Renal cortex interstitium (tissue), 11 donors: ENCODE results near the gene ART4. TPM values are rescaled to one million over a fixed set of nuclear protein-coding genes. Genes with fewer than 3 reads are reported as not detected.

ENCODE experiments used
- DNase-seq, 11 donors: peaks; one replicate each; pipeline ENCODE4 v3.0.0-alpha.2; 2013; ENCODE audit warnings: low read depth in 9 of 11, low spot score in 4 of 11; ENCODE audit errors: extremely low read depth in 1 of 11
- polyA plus RNA-seq, 3 donors: library from polyadenylated mRNA; unstranded; fragments of 120-200 nt; gene quantifications; one replicate each; pipeline ENCODE4 v1.2.1, GENCODE V29; 2013; ENCODE audit not compliant: insufficient read length in 3 of 3

The ART4 gene
- polyA plus RNA-seq, 3 donors, result 0.21 to 0.34 (median 0.22) TPM

DNA sequence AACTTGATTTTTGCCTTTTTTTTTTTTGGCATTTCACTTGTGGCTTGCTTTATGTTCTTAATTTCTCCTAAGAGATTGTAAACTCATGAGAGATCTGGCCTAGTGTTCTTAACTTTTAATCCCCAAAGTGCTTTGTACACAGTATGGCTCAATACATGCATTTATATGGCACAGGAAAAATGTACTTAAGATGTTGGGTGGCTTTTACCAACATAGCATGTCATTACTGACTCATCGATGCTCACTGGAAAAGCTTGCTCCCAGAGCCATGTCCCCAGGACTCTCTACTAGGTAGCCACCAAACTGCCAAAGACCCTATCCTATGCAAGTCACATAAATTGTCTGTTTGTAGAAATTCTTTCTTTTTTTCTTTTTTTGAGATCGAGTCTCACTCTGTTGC is 16.3 kb downstream of the ART4 start:
- no peak for DNase-seq

DNA sequence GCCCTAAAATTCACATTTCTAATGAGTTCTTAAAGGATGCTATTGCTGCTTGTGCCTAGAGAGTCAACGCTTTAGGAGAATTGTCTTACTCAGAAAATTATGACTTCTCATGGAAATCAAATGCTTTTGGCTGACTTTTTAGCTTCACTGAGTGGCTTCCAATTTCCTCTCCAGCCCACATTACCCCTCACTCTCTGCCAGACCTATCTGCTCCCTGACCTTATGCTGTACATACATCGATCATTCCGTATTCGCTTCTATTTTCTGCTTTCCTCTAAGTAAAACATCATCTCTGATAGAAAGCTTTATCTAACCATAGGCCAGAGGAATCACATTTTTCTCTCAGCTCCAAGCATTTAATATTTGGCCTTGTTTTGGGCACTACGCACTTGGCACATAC is 16.8 kb downstream of the ART4 start:
- DNase-seq, result no peak

DNA sequence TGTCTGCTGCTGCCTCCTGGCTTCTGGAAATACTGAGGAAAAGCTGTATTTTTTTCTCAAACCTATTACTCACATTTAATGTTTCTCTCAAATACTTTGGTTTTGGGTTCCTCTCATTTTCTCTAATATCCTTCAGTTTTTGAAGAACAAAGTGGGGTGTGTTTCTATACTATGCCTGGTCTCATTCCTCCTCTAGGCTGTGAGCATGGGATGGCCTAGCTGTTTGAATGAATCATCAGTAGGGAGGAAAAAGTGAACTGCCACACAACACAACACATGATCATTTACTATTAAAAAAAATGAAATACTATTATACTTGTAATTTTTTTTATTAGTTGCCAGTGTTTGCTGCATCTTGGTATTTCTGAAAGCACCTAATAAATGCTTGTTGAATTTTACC is 18.1 kb downstream of the ART4 start:
- no peak for DNase-seq

DNA sequence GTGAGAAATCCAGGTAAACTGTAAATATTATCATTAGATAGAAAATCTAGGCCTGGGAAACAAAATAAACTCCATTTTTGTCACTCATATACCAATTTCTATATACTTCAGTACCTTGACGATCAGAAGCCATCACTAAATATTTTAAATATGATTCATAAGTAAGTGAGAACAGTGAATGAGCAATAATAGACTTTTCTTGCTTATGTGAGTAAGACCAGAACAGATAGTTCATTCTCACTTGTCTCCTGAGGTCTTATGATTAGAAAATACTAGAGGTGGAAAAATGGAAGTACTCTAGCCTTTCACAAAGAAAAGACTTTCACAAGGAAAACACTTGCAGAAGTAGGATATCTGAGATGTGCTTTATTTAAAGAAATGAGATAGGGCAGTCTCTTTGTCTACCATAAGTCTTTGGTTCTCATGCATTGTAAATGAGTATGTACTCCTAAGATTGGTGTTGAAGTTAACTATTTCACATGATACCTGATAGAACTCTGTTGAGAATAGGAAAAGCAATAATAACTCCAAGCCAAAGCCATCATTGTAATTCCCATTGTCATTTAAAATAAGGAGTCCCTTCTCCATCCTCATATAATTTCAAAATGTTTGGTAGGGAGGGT is 19.2 kb downstream of the ART4 start:
- no peak for DNase-seq

DNA sequence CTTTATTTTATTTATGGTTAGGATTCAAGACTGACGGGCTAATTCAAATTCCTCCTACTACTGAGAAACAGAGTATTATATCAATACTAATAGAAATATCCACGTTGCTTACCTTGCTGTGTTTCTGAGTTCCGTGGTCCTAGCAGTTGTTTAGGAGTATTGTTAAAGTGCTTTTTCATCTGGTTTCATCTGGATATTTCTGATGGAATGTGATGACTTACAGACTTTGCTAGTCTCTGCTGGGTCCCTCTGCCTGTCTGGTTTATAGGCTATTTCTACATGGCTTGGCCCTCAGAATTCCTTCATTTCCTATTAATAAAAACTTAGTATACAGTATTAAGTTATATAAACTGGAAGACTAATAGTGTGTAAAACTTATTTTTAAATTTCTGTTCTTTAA is 29.3 kb downstream of the ART4 start, which contains the start of gene SMCO3:
Gene SMCO3, minus strand, starts transcription at position 169 of the 400 bp plus-strand sequence. CDS start 7,502 bp downstream, outside the sequence.
- DNase-seq, result peak in 1 of 11 donors; percentile 13

DNA sequence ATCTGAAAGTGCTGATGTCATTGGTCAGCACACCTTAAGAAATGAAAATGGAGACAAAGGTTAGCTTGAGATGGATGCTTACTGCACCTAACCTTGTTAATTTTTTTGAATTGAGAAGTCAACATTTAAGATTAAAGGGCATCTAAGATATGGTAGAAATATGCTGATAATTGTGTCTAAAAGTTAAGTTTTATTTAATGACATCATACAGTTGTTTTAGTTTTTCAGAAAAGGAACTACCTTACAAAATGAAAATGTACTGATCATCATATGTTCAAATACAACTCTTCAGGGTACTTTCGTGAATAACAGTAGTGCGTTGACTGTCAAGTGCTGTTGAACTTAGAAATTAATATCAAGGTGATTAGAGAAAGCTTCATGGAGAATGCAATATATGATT is 31.8 kb downstream of the ART4 start:
- DNase-seq, result no peak

DNA sequence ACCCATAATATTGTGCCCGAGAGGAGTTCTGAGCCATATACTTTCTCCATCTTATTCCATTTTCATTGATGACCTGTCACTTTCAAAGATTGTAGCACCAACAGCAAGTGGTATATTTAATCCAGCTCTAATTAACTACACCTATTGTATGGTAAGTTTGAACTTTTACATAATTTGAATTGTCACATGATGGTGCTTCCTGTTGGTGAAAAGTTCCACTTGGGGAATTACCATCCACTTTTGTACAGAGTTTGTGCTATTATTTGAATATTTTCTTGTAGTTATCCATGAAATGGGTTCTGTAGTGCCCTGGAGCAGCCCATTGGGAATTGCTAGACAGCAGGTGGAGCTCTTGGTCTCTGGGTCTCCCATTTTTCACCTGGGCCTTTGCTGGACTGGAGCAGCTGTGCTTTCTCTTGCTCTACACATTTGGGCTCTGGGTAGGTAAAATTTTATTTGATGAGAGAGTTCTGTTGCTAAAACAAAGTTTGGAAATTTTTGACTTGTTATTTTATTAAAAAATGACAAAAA is 32.3 kb downstream of the ART4 start:
- no peak for DNase-seq

DNA sequence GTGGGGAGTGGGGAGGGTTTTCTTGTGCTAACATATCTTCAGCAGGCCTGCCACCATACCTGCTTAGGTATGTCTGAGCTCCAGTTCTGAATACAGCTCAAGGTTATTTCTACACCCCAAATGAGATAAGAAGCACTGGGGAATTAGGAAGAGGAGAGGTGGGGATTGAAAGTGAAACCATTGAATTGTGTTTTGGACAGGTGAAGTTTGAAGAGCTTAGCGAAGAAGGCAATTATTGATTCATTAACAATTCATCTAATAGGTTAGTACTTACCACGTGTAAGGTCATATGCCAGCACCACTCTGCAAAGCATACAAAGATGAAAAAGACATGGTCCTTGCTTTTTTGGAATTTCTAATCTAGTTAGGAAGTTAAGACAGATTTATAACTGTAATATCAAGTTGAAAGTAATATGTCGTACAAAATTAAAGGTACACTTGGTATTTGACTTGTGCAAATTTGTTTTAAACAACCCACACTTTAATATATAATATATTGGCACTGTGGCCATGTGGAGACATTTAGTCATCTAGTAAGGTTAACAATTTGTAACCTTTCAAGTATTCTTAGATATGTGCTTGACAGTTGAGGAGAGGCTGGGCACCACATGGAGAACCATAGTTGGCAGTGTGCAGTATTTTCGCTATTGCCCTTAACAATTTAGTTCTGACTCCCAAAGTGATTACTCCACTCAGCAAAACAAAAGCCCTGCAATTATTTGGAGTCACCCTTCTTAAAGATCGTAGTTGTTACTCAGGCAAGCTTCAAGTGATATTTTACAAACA is 33.0 kb downstream of the ART4 start:
- DNase-seq, result no peak

DNA sequence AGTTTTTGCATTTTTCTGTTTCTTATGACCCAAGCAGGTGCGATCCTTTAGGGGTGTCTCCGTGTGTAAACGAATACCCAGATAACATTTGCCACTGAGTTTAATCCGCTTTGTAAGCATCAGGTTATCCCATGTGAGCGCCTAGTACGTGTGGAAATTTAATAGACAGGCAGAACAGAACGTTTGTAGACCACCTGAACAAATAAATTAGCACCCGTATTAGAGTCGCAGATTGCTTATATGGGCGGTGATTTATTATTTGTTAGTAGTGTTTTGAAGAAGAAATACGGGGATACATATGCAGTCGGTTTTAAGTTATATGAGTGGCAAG is 39.5 kb downstream of the ART4 start:
- no peak for DNase-seq

DNA sequence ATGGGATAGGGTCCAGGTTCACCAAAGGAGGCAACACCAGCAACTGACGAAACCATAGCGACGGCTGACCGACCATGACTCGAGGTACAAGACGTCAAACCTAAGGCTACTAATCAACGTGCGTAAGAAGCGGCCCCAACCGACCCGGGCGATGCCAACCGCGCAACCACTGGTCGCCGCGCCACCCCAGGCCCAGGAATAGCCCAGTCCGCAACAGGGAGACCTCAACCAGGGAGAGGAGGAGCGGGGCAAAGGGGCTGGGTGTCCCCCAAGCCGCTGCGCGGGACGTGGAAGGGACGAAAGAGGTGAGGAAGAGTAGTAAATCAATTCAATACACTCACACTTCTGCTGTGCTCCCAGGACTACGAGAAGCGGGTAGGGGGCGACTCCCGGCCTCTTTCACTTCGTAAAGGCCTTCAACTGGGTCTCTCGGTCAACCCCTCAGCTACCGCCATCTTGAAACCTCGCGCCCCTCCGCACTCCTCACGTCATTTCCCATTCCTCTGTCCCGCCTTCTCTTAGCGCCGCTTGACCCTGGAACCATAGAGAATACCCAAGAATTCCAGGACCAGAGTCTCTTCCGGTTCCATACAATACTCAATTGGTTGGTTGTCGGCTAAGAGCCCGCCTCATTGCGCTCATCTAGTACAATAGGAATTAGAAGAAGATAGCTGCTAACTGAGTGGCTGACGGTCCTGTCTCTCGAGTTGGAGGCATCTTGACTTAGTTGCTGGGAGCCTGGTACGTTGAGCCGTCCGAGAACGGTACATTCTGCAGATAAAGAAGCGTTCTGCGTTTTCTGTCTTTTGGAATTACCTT is 40.1 kb downstream of the ART4 start, which contains the start of the genes C12orf60 and WBP11:
Gene C12orf60, plus strand, starts transcription at position 660 of the 819 bp plus-strand sequence. CDS start 19,266 bp downstream, outside the sequence.
Gene WBP11, minus strand, starts transcription at position 468 of the 819 bp plus-strand sequence. CDS start 2,095 bp downstream, outside the sequence.
- peak; percentile 91 to 99 (median 96) for DNase-seq

DNA sequence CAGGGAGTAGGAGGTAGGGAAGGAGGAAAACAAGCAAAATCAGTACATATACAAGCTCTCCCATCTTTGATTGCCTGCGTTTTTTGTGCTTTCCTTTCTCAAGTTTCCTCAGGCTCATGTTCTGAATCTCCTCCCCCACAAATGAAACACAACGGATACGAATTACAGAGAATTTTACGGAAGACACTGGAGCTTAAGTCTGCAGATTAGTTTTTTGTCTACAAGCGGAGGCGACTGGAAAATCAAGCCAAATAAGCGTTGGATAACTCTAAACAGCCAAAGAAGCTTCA is 40.7 kb downstream of the ART4 start:
- DNase-seq, result peak in 1 of 11 donors; percentile 17

DNA sequence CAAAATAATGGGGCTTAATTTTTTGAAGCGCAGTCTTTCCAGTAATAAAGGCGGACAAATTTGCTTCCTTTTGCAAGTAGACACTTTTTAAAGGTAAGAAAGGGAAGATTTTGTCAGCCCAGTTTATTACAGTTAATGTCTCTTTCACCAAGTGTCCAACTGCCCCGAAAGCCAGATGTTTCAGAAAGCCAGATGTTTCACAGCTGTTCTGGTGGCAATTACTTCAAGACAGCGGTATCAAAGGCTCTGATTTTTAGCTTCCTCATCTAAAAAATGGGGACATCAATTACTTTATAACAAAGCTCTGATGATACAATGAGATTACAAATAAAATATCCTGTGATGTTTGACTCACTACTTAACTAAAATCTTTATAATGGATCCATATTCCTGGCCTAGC is 41.1 kb downstream of the ART4 start:
- peak in 2 of 11 donors; percentile 3 to 7 for DNase-seq

DNA sequence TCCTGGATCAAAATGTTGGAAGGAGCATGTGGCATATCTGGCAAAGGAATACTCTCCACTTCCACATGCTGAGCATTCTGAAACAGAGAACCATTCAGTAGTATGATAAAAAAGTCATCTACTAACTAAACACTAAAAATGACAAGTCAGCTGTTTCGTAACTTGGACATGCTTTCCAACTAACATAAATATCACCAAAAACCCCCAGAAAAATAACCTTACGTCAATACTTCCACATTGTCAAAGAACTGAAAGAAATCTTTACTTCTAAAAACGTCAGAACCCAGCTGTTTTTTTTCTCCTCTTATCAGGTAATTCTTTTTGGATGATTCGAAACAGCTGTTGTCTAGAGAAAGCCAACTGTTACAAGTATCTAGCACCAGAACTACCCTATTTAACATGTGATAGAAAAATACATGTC is 48.3 kb downstream of the ART4 start:
- DNase-seq, result no peak

DNA sequence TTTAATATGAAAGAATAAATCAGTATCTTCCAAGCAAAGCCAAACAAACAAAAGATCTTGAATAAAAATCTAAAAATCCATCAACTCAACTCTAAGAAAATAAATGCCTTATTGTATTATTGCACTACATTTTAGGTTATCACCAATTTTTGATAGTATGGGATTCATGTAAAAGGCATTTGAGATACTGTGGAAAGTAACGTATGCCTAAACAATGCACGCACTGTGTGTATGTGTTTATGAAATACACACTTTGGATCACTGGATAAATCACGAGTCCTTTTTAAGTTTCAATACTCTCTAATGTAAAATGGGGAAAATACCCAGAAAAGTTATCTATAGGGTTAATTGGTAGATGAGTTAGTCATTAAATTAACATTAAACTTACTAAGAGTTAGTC is 57.8 kb downstream of the ART4 start:
- DNase-seq, result no peak

DNA sequence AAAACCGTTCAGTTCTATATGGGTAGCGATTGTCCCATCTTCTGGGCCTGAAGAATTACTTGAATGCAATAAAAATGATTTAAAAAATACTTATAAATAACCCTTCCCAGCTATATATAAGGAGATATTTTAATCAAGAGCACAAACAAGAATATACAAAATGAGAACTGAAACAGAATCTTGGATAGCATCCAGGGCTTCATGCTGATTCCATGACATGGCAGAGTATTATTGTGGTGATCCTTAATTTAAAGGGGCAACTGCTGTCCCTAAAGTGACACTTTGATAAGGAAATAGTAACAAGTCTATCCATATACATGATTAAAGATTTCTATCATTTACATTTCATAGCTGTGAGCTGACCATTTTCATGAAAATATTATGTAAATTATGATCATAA is 58.9 kb downstream of the ART4 start:
- DNase-seq, result no peak

DNA sequence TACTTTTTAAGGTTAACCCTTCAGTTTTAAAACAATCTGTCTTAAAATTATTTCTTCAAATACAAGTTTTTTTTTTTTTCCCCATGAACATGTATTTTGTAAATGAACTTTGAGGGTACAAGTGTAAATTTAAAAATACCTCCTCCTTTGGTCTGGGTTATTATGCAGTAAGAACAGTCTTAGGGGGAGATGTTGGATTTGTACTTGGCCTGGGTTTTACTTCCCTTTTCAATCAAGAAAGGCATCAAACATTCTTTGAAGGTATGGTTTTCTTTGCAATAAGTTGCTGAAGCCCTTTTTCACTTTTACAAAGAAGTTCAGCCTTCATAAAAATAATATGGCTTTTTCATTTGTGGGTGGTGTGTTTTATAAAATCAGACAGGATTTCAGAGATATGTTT is 60.6 kb downstream of the ART4 start:
- no peak for DNase-seq

DNA sequence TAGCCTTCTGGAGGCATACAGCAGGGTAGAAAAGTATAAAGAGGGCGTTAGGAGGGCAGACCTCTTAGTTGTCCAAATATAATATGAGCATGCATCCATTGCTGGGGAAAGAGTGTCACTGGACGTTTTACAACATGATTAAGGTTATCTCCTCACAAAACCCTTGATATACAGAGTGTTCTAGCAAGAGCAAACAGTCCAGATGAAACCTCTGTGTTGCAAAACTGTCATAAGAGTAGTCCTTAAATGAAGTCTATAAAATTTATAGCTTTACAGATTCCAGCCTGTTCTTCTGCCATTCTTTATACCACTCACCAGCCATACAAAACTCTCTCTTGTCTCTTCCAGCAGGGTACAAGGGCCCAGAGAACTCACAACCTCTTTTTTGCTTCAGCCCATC is 61.8 kb downstream of the ART4 start:
- DNase-seq, result no peak

DNA sequence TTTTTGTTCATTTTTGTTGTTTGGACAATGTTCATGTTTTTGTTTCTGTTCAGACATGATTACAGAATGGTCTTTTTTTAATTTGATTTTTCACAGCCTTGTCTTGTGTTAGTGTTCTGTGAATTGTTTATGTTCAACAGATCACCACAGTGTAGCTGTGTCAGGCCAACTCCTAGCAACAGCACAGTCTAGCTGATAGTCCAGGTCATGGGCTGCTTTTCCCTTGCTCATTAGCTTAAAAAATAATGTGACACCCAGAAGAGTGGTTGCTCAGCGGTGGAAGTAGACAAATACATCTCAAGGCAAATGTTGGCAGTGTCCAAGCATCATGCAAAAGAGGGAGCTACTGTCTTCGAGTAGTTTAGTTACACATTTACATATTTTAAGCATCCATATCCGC is 62.5 kb downstream of the ART4 start:
- DNase-seq, result no peak

DNA sequence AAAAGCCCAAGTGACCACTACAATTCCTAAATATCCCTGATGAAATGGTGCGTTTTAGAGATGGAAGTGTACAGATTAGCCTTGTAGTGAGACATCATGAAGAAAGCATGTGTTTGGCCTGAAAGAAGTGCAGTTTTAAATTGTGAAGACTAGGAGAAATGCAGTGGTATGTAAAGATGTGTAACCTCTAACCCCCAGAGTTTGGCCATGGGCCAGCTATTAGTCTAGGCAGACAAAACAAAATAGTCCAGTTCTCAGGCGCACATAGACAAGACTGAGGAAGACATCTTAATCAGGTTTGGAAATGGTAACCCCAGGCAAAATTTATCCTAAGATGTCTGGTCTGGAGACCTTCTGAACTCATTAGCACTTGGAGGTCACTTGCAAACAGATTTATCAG is 63.5 kb downstream of the ART4 start:
- no peak for DNase-seq

DNA sequence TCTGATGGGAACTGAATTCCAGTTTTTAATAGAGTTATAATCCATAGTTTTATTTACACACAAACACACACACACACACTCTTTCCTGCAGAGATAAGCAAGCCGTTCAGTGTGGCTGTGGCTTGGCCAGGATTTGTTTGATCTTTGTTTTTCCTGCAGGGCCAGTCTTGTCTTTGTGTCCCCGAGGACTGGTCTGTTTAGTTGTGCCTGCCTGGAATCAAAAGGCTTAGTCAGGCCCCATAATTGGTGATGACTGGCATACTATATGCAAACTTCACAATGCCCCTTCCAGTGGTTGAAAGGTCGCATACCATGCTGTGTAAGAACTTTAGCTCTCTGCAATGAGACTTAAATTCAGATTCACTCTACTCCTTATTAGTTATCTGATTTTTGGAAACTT is 66.1 kb downstream of the ART4 start:
- no peak for DNase-seq
